HEK293 (cell line): ENCODE results near the gene SERPINB4.

Experiments
- CTCF ChIA-PET: fragments of 350-600 bp; formaldehyde crosslinking; extraction: SDS; loops from one replicate; lab custom pipeline; 2021; ENCODE audit warnings: antibody characterized with exemption; lab: Yijun Ruan, JAX
- POLR2A ChIA-PET: fragments of 300-600 bp; formaldehyde crosslinking; extraction: SDS; loops from one replicate; lab custom pipeline; 2020; ENCODE audit warnings: antibody characterized with exemption, inconsistent platforms; lab: Yijun Ruan, JAX
- H3K27ac ChIP-seq: fragments of 200-500 bp; sonication (Bioruptor generic); 2 replicates; pipeline ENCODE4 v1.5.1; 2014; ENCODE audit warnings: low read depth, low read length, control low read depth, inconsistent platforms; ENCODE audit errors: extremely low read depth
- H3K36me3 ChIP-seq, 2 experiments: fragments of 200-500 bp in 1 of 2; sonication (Bioruptor generic) in 1 of 2; 1 replicate in 1 of 2; 2 replicates in 1 of 2; pipeline ENCODE4 v1.5.1; 2014 to 2017; ENCODE audit warnings: inconsistent platforms in 2 of 2, low read length in 2 of 2; ENCODE audit not compliant: control insufficient read depth in 2 of 2, insufficient read depth in 1 of 2
- H3K4me1 ChIP-seq: fragments of 200-500 bp; sonication (Bioruptor generic); 2 replicates; pipeline ENCODE4 v1.5.1; 2014; ENCODE audit warnings: mild to moderate bottlenecking, low read length, inconsistent platforms; ENCODE audit not compliant: control insufficient read depth, insufficient read depth
- H3K4me3 ChIP-seq: 2 replicates; pipeline ENCODE4 v1.5.1; 2011; ENCODE audit warnings: low read depth, mild to moderate bottlenecking, control low read depth, low read length, moderate library complexity
- H3K9me3 ChIP-seq: fragments of 200-500 bp; sonication (Bioruptor generic); 2 replicates; pipeline ENCODE4 v1.5.1; 2014; ENCODE audit warnings: low read depth, low read length, inconsistent platforms; ENCODE audit not compliant: control insufficient read depth, insufficient read depth
- BCL11A ChIP-seq: fragments of 450-650 bp; formaldehyde crosslinking; IDR thresholded peaks from 2 replicates; pipeline ENCODE4 v1.5.1; 2016; ENCODE audit warnings: low read depth, missing biosample characterization, missing genetic modification characterization
- OVOL3 ChIP-seq: fragments of 450-650 bp; formaldehyde crosslinking; IDR thresholded peaks from 2 replicates; pipeline ENCODE4 v1.5.1; 2016; ENCODE audit warnings: missing biosample characterization, missing genetic modification characterization
- REPIN1 ChIP-seq: fragments of 450-650 bp; formaldehyde crosslinking; IDR thresholded peaks from 2 replicates; pipeline ENCODE4 v1.5.1; 2017; ENCODE audit warnings: missing biosample characterization, missing genetic modification characterization, low read depth
- SCRT2 ChIP-seq: fragments of 450-650 bp; formaldehyde crosslinking; IDR thresholded peaks from 2 replicates; pipeline ENCODE4 v1.5.1; 2016; ENCODE audit warnings: missing biosample characterization, missing genetic modification characterization
- ZBTB44 ChIP-seq: fragments of 450-650 bp; IDR thresholded peaks from 2 replicates; pipeline ENCODE4 v1.5.1; 2018; ENCODE audit warnings: missing biosample characterization, mild to moderate bottlenecking, missing genetic modification characterization
- ZNF133 ChIP-seq: fragments of 450-650 bp; formaldehyde crosslinking; IDR thresholded peaks from 2 replicates; pipeline ENCODE4 v1.5.1; 2016; ENCODE audit warnings: missing biosample characterization, missing genetic modification characterization
- ZNF169 ChIP-seq: fragments of 450-650 bp; formaldehyde crosslinking; IDR thresholded peaks from 2 replicates; pipeline ENCODE4 v1.5.1; 2016; ENCODE audit warnings: missing biosample characterization, missing genetic modification characterization
- ZNF175 ChIP-seq: fragments of 450-650 bp; formaldehyde crosslinking; IDR thresholded peaks from 2 replicates; pipeline ENCODE4 v1.5.1; 2016; ENCODE audit warnings: missing biosample characterization, missing genetic modification characterization
- ZNF266 ChIP-seq: fragments of 450-650 bp; formaldehyde crosslinking; IDR thresholded peaks from 2 replicates; pipeline ENCODE4 v1.5.1; 2016; ENCODE audit warnings: missing biosample characterization, missing genetic modification characterization, low read depth
- ZNF366 ChIP-seq: fragments of 450-650 bp; formaldehyde crosslinking; conservative IDR thresholded peaks from 2 replicates; pipeline ENCODE4 v1.5.1; 2016; ENCODE audit warnings: missing biosample characterization, missing genetic modification characterization
- ZNF391 ChIP-seq: fragments of 450-650 bp; formaldehyde crosslinking; IDR thresholded peaks from 2 replicates; pipeline ENCODE4 v1.5.1; 2016; ENCODE audit warnings: low read depth, missing biosample characterization, missing genetic modification characterization, borderline replicate concordance
- ZNF423 ChIP-seq: fragments of 450-650 bp; formaldehyde crosslinking; IDR thresholded peaks from 2 replicates; pipeline ENCODE4 v1.5.1; 2016; ENCODE audit warnings: missing biosample characterization, missing genetic modification characterization
- ZNF510 ChIP-seq: fragments of 450-650 bp; formaldehyde crosslinking; IDR thresholded peaks from 2 replicates; pipeline ENCODE4 v1.5.1; 2018; ENCODE audit warnings: mild to moderate bottlenecking, missing genetic modification characterization, missing biosample characterization; ENCODE audit not compliant: insufficient replicate concordance
- ZNF530 ChIP-seq: fragments of 450-650 bp; formaldehyde crosslinking; IDR thresholded peaks from 2 replicates; pipeline ENCODE4 v1.5.1; 2016; ENCODE audit warnings: low read depth, missing biosample characterization, missing genetic modification characterization
- ZNF626 ChIP-seq: fragments of 450-650 bp; sonication (Bioruptor Pico); formaldehyde crosslinking; IDR thresholded peaks from 2 replicates; pipeline ENCODE4 v1.5.1; 2018; ENCODE audit warnings: missing biosample characterization, missing genetic modification characterization, inconsistent platforms
- TF ChIP-seq, protein P1 (sequence below): fragments of 450-650 bp; formaldehyde crosslinking; IDR thresholded peaks from 2 replicates; pipeline ENCODE4 v1.5.1; 2016; ENCODE audit warnings: missing biosample characterization, missing genetic modification characterization

SERPINB4 gene

DNA sequence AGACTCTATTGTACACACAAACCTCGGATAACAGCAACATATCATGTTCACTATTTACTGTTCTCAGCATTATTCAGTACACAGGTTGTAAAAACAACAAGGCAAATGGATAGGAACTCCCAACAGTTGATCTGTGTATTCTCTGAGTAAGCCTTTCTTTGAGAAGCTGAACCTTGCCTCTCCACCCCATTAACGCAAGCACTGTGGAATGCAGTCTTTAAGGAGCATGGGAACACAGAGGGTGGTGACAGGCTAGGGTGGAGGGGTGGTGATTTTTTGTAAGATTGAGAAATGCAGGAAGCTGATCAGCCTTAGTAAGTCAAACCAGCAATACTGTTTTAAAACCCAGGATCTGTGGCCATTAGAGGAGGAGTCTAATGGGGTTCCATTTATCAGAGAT lies 39.1 kb upstream of the SERPINB4 start (continued):
- TF ChIP-seq REPIN1 (tag by site-specific recombination) (no peak), BCL11A (tag by site-specific recombination) (no peak), ZBTB44 (tag by site-specific recombination) (no peak)

- POLR2A ChIA-PET: no interaction called here
- TF ChIP-seq ZNF366 (tag by site-specific recombination): no peak
- CTCF ChIA-PET: no interaction called here
- no peaks in the 10 kb centered on the region for H3K36me3 ChIP-seq
- H3K4me3 ChIP-seq: no peak overlapping the region
- no peaks in the 10 kb centered on the region for H3K4me1 ChIP-seq
- H3K9me3 ChIP-seq: no peaks in the 10 kb centered on the region
- H3K27ac ChIP-seq: no peak overlapping the region
These were observed 37.6 kb upstream of the SERPINB4 start for GRCh38 chr18:63681449-63682340.

DNA sequence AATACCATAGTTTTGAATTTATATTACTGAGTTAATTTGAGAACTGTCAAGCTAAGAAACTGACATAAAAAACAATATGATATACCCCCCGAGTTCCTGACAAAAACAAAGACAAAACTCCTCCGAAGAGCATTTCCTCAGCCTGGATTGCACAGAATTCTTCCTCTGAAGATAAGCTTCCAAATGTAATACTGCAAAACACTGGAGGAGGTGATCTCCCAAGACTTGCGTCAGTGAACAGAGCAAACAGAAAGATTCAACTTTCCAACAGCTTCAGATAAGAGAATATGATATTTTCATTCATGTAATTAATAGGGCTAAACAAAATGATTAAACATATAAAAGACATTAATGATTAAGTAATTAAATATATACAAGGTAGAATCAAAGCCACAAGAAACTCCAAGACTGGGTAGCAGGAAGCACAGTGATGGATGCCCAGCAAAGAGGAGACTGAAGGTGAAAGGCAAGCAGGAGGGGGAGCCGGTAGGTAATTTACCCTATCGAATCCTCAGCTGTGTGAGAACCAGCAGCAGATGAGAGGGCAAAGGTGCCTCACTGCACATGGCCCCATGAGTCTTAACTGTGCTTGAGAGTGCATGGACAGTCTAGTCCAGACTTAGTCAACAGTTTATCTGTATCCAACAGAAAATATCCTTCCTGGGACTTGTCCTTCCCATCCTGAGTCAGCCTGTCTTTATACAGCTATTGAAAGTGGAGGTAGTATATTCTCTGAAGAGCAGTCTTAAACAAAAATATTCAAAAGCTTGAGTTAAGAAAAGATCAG lies 36.0 kb upstream of the SERPINB4 start:
- H3K4me1 ChIP-seq: no peaks in the 10 kb centered on the region
- ChIA-PET CTCF (interaction anchor here (0.8 kb wide), 1 partner anchor 162 kb away, joined by 4 read pairs; no protein-coding TSS in a partner anchor), POLR2A (no interaction called here)
- no peaks in the 10 kb centered on the region for H3K9me3 ChIP-seq
- H3K4me3 ChIP-seq: no peak overlapping the region
- TF ChIP-seq ZNF175 (tag by site-specific recombination): no peak
- TF ChIP-seq ZNF391 (tag by site-specific recombination): no peak
- no peak for TF ChIP-seq ZNF266 (tag by site-specific recombination)
- TF ChIP-seq ZNF510: no peak
- TF ChIP-seq ZNF423 (tag by site-specific recombination): no peak
- TF ChIP-seq ZNF530 (tag by site-specific recombination): no peak
- no peak for TF ChIP-seq OVOL3 (tag by site-specific recombination)
- no peak for TF ChIP-seq ZNF626
- no peak for TF ChIP-seq ZNF169 (tag by site-specific recombination)
- TF ChIP-seq ZNF133 (tag by site-specific recombination): no peak
- H3K36me3 ChIP-seq: no peaks in the 10 kb centered on the region
- H3K27ac ChIP-seq: no peak overlapping the region

- 0 out of 2 replicates have a peak, but pooled peaks have one; percentile 40 for TF ChIP-seq SCRT2
- TF ChIP-seq, protein P1, sequence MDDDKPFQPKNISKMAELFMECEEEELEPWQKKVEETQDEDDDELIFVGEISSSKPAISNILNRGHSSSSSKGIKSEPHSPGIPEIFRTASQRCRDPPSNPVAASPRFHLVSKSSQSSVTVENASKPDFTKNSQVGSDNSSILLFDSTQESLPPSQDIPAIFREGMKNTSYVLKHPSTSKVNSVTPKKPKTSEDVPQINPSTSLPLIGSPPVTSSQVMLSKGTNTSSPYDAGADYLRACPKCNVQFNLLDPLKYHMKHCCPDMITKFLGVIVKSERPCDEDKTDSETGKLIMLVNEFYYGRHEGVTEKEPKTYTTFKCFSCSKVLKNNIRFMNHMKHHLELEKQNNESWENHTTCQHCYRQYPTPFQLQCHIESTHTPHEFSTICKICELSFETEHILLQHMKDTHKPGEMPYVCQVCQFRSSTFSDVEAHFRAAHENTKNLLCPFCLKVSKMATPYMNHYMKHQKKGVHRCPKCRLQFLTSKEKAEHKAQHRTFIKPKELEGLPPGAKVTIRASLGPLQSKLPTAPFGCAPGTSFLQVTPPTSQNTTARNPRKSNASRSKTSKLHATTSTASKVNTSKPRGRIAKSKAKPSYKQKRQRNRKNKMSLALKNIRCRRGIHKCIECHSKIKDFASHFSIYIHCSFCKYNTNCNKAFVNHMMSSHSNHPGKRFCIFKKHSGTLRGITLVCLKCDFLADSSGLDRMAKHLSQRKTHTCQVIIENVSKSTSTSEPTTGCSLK (tag by site-specific recombination): no peak
- Histone ChIP-seq H3K4me3 (no peak overlapping the region), H3K4me1 (no peaks in the 10 kb centered on the region), H3K9me3 (no peaks in the 10 kb centered on the region), H3K27ac (no peak overlapping the region), H3K36me3 (no peaks in the 10 kb centered on the region)
- CTCF ChIA-PET: interaction anchor here (0.6 to 1.5 kb wide), 4 partner anchors 64 to 166 kb away, joined by 3 to 7 read pairs (median 4); no protein-coding TSS in a partner anchor
- POLR2A ChIA-PET: interaction anchor here (0.6 kb wide), 1 partner anchor 284 kb away, joined by 3 read pairs; no protein-coding TSS in a partner anchor
These were observed 33.6 kb upstream of the SERPINB4 start for GRCh38 chr18:63677500-63678225.
